Colon (tissue), 2 donors: Measurements from ENCODE around the gene VAV1.
"Not testable (repeated sequence)": the region's sequence is repeated elsewhere in the genome, so short reads cannot be mapped to it uniquely, and the experiment has no call there.

Experiments
- FAIRE-seq: peaks from 2 replicates; lab custom pipeline; 2012; peaks lifted over from hg19 to GRCh38; lab: Jason Lieb, UNC
- donor health status: control.
- donor health status: control.

The VAV1 gene

GRCh38 chr19:6790194-6791128, 18.0 kb downstream of the VAV1 start:
- FAIRE-seq: no peak

GRCh38 chr19:6791237-6791636, 18.7 kb downstream of the VAV1 start:
- no peak for FAIRE-seq

GRCh38 chr19:6793411-6793810, 20.9 kb downstream of the VAV1 start:
- FAIRE-seq: no peak

- no peak for FAIRE-seq
Observed at GRCh38 chr19:6793973-6794372, 21.5 kb downstream of the VAV1 start.

- no peak for FAIRE-seq
Observed at GRCh38 chr19:6794686-6795431, 22.4 kb downstream of the VAV1 start.

- FAIRE-seq: no peak
Observed at GRCh38 chr19:6796278-6796677, 23.8 kb downstream of the VAV1 start.

GRCh38 chr19:6797646-6798045, 25.1 kb downstream of the VAV1 start:
- FAIRE-seq: no peak

GRCh38 chr19:6800160-6800790, 27.8 kb downstream of the VAV1 start:
- FAIRE-seq: not testable (repeated sequence)

GRCh38 chr19:6800991-6801484, 28.5 kb downstream of the VAV1 start:
- FAIRE-seq: no peak

- FAIRE-seq: no peak
Observed at GRCh38 chr19:6801485-6802086, 29.1 kb downstream of the VAV1 start.

- FAIRE-seq: no peak
Observed at GRCh38 chr19:6802336-6803035, 30.0 kb downstream of the VAV1 start.

GRCh38 chr19:6803036-6803404, 30.5 kb downstream of the VAV1 start:
- FAIRE-seq: no peak

- no peak for FAIRE-seq
Observed at GRCh38 chr19:6806488-6806887, 34.0 kb downstream of the VAV1 start.

- FAIRE-seq: no peak
Observed at GRCh38 chr19:6807291-6807690, 34.8 kb downstream of the VAV1 start.

GRCh38 chr19:6808494-6808893, 36.0 kb downstream of the VAV1 start:
- no peak for FAIRE-seq

- FAIRE-seq: no peak
Observed at GRCh38 chr19:6809262-6809661, 36.8 kb downstream of the VAV1 start.

- FAIRE-seq: no peak
Observed at GRCh38 chr19:6811378-6811777, 38.9 kb downstream of the VAV1 start.

GRCh38 chr19:6811906-6812305, 39.4 kb downstream of the VAV1 start:
- no peak for FAIRE-seq

GRCh38 chr19:6812612-6813011, 40.1 kb downstream of the VAV1 start:
- FAIRE-seq: no peak

- FAIRE-seq: no peak
Observed at GRCh38 chr19:6813659-6814058, 41.2 kb downstream of the VAV1 start.

- no peak for FAIRE-seq
Observed at GRCh38 chr19:6817179-6817578, 44.7 kb downstream of the VAV1 start.

- no peak for FAIRE-seq
Observed at GRCh38 chr19:6818246-6818645, 45.7 kb downstream of the VAV1 start.
